Gastrocnemius medialis (tissue), 4 donors: ENCODE measurements around the gene TTC28.

ENCODE experiments used
- CTCF ChIP-seq, 5 experiments: fragments of 450-650 bp in 3 of 5; fragments of 200-600 bp in 2 of 5; sonication (generic) in 2 of 5; IDR thresholded peaks in 4 of 5; conservative IDR thresholded peaks in 1 of 5; 1 replicate in 4 of 5; 2 replicates in 1 of 5; pipeline ENCODE4 v1.5.1; 2016 to 2019; ENCODE audit warnings: antibody characterized with exemption in 5 of 5, mild to moderate bottlenecking in 3 of 5, moderate library complexity in 3 of 5
- POLR2A ChIP-seq, 2 donors: fragments of 450-650 bp; IDR thresholded peaks; one replicate each; pipeline ENCODE4 v1.6.1; 2017; ENCODE audit warnings: antibody characterized with exemption in 2 of 2, mild to moderate bottlenecking in 2 of 2, moderate library complexity in 2 of 2

- TF ChIP-seq CTCF (IDR thresholded peaks at IDR 0.05 in 4 of 5, conservative IDR thresholded peaks at IDR 0.05 in 1 of 5), result no peak
- TF ChIP-seq POLR2A (IDR thresholded peaks at IDR 0.05), result no peak
Measured at GRCh38 chr22:28296452-28296851, 383.2 kb downstream of the TTC28 start.
